ENCODE measurements around the gene GLCE. TPM values are rescaled to one million over a fixed set of nuclear protein-coding genes. Genes with fewer than 3 reads are reported as not detected.
A peak's percentile ranks its signal among the peaks of the same experiment; 100 is the strongest.

GLCE gene
- total RNA-seq, 4 donors from 2014 or later: 33.8 to 50.7 (median 43.8) TPM

DNA sequence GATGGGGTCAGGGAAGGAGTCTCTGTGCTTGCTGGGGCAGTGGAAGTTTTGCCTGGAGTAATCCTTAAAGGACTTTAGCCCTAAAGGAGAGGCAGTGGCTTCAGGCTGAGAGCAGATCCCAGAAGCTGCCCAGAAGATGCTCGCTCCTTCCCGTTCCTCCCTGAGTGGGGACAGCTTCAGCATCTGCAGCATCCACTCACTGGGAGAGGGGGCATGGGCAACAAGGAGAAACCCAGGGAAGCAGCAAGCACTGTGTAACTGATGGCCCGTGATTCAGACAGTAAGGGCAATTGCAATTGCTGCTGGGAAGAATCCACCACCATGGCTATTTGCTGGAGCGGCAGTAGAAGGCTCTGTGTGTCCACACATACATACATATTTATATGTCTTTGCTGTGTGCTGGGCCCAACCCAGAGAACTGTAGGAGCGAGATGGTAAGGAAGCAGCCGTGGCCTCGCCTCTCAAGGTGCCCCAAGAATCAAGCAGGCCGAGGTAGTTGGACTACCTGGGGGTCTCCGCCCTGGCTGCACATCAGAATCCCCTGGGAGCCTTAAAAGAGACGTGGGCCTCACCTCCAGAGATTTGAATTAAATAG is 132.5 kb downstream of the GLCE start:
- Histone ChIP-seq H3K4me3 (no peak overlapping the region), H3K27ac (no peak overlapping the region), H3K36me3 (no peaks in the 10 kb centered on the region), H3K27me3 (no peaks in the 10 kb centered on the region), H3K4me1 (no peaks in the 10 kb centered on the region), H3K9me3 (no peaks in the 10 kb centered on the region)
- DNase-seq: peak in 1 of 3 donors; percentile 36
- TF ChIP-seq POLR2A (IDR thresholded peaks at IDR 0.05): no peak
- TF ChIP-seq, protein P1, sequence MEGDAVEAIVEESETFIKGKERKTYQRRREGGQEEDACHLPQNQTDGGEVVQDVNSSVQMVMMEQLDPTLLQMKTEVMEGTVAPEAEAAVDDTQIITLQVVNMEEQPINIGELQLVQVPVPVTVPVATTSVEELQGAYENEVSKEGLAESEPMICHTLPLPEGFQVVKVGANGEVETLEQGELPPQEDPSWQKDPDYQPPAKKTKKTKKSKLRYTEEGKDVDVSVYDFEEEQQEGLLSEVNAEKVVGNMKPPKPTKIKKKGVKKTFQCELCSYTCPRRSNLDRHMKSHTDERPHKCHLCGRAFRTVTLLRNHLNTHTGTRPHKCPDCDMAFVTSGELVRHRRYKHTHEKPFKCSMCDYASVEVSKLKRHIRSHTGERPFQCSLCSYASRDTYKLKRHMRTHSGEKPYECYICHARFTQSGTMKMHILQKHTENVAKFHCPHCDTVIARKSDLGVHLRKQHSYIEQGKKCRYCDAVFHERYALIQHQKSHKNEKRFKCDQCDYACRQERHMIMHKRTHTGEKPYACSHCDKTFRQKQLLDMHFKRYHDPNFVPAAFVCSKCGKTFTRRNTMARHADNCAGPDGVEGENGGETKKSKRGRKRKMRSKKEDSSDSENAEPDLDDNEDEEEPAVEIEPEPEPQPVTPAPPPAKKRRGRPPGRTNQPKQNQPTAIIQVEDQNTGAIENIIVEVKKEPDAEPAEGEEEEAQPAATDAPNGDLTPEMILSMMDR (IDR thresholded peaks at IDR 0.05): no peak

DNA sequence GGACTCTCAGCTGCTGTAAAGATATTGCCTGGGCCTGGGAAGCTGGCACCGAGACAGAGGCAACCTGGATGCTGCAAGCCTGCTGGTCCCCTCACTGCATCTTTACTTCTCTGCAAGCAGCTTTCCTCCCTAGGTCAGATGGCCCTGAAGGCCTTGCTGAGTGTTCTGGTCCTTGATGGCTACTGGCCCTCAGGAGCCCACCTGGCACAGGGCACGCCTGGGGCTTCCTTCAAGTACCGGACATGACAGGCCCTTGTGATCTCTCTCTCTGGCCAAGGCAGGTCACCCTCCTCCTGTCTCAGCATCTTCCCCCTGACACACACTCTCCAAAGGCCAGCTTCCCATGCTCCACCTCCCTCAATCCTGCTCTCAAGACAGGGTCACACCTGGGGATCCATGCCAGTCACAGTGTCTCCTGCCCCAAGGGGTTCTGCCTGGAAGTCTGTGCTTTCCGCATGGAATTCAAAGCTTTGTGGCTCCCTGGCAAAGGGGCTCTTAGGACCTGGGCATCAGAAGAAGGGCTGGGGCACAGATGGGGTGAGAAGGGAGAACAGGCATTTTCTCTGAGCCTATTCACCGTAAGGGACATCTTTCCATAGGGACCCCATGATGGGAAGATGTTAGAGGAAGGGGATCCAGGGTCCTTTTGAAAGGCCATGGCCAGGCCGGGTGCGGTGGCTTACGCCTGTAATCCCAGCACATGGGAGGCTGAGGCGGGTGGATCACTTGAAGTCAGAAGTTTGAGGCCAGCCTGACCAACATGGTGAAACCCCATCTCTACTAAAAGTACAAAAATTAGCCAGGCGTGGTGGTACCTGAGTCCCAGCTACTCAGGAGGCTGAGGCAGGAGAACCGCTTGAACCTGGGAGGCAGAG is 133.5 kb downstream of the GLCE start:
- TF ChIP-seq, protein P1 (IDR thresholded peaks at IDR 0.05): no peak
- peaks cover 0 to 8% (median 2%) of the 10 kb centered on the region in 4 donors for H3K4me1 ChIP-seq
- H3K9me3 ChIP-seq: no peaks in the 10 kb centered on the region
- H3K36me3 ChIP-seq: no peaks in the 10 kb centered on the region
- H3K27ac ChIP-seq: no peak overlapping the region
- H3K4me3 ChIP-seq: no peak overlapping the region
- peak in 1 of 3 donors; percentile 36 for DNase-seq
- no peaks in the 10 kb centered on the region for H3K27me3 ChIP-seq

DNA sequence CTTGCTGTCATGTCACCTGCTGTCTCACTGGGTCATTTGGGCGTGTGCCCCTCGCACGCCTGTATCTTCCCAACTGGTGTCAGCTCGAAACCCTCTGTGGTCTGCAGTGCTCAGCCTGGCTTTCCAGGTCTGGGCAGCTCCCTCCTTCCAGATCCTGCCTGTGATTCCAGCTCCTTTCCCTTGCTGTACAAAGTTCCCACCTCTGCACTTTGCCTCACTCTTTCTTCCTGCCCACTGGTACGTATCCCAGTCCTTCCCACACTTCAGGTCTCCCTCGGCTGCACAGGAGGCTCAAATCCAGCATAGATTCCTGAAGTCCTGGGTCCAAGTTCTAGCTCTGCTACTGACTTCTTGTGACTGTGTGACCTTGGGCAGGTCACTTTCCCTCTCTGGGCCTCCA is 136.2 kb downstream of the GLCE start:
- no peaks in the 10 kb centered on the region for H3K27me3 ChIP-seq
- H3K36me3 ChIP-seq: no peaks in the 10 kb centered on the region
- no peak for DNase-seq
- no peak overlapping the region for H3K4me3 ChIP-seq
- TF ChIP-seq, protein P1 (IDR thresholded peaks at IDR 0.05): no peak
- no peak for TF ChIP-seq POLR2A (IDR thresholded peaks at IDR 0.05)
- H3K9me3 ChIP-seq: no peaks in the 10 kb centered on the region
- no peak overlapping the region for H3K27ac ChIP-seq
- peaks cover 0 to 20% (median 5%) of the 10 kb centered on the region in 4 donors for H3K4me1 ChIP-seq

DNA sequence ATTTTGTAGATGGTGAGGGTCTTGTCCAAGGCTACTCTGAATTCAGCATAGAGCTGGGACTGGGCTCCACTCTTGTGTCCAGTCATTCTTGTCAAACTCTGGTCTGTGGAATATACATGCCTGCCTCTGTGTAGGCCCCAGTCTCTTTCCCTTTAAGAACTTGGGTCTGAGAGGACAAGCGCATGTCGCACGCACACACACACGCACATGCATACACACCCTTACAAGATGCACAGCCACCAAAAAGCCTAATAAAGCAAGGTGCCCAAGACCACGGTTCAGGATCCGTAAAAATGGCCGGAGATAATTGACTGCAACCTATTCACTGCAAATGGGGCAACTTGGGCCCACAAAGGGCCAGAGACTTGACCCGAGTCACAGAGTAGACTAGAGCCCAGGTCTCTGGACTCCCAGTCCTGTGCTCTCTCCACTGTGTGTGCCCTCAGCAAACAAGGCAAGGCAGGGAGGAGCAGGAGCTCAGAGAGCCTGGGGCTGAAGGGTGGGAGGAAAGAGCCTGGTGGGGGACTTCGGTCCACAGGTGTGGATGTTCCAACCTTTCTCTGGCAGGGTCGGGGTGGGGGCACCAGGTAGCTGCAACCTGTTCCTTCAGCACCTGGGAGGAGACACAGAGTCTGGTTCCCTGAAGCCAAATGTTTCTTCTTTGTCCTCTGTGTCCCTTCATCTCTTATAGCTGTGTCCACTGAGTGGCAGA is 137.4 kb downstream of the GLCE start:
- Histone ChIP-seq H3K27me3 (no peaks in the 10 kb centered on the region), H3K9me3 (no peaks in the 10 kb centered on the region), H3K27ac (no peak overlapping the region), H3K4me1 (peaks cover 0 to 20% (median 5%) of the 10 kb centered on the region in 4 donors), H3K4me3 (no peak overlapping the region), H3K36me3 (no peaks in the 10 kb centered on the region)
- TF ChIP-seq POLR2A (IDR thresholded peaks at IDR 0.05): no peak
- TF ChIP-seq, protein P1 (IDR thresholded peaks at IDR 0.05): no peak
- DNase-seq: peak in 1 of 3 donors; percentile 30

DNA sequence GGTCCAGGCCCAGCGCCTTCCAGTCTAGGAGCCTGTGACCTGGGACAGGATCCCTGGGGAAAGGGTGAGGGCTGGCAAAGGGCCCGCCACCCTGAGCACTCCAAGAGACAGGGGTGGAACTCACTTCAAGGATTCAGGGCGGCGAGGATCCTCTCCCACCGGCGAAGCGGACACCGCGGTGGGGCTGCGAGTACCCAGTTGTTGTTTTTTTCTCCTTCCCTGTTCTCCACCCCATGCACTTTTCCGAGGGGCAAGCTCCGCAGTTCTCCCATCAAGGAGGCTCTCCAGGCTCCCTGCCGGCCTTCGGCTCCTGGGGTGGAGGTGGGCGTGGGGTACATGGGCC is 137.9 kb downstream of the GLCE start:
- H3K27ac ChIP-seq: peak overlapping the region in 2 of 4 donors; percentile 37 to 65

More for the DNA sequence above, 137.9 kb downstream of the GLCE start:
- peaks cover 0 to 20% (median 5%) of the 10 kb centered on the region in 4 donors for H3K4me1 ChIP-seq
- H3K9me3 ChIP-seq: no peaks in the 10 kb centered on the region
- no peaks in the 10 kb centered on the region for H3K27me3 ChIP-seq
- DNase-seq: no peak
- H3K36me3 ChIP-seq: no peaks in the 10 kb centered on the region
- peak overlapping the region in 3 of 4 donors; percentile 43 to 73 (median 63) for H3K4me3 ChIP-seq
- TF ChIP-seq, protein P1 (IDR thresholded peaks at IDR 0.05): no peak
- no peak for TF ChIP-seq POLR2A (IDR thresholded peaks at IDR 0.05)

All from Peyer's patch (tissue), 4 donors.